Smooth muscle cell (in vitro differentiated cells): ENCODE data around the gene WDPCP. TPM values are rescaled to one million over a fixed set of nuclear protein-coding genes. Genes with fewer than 3 reads are reported as not detected.
A peak's percentile ranks its signal among the peaks of the same experiment; 100 is the strongest.

Source experiments
- DNase-seq: peaks from one replicate; lab custom pipeline; 2025; ENCODE audit not compliant: unreplicated experiment; lab: John Stamatoyannopoulos, UW
- H2AFZ ChIP-seq: fragments of 200-600 bp; sonication (generic); 2 replicates; pipeline ENCODE4 v1.6.0; 2016; ENCODE audit warnings: antibody characterized with exemption, low read depth, mild to moderate bottlenecking
- H3F3A ChIP-seq: fragments of 200-600 bp; sonication (generic); 2 replicates; pipeline ENCODE4 v1.6.0; 2017; ENCODE audit warnings: antibody characterized with exemption, low read depth
- H3K27ac ChIP-seq: fragments of 200-600 bp; sonication (generic); 2 replicates; pipeline ENCODE4 v1.5.1; 2016; ENCODE audit warnings: low read depth, mild to moderate bottlenecking
- H3K27me3 ChIP-seq: fragments of 200-600 bp; sonication (generic); 2 replicates; pipeline ENCODE4 v1.6.1; 2016; ENCODE audit warnings: low read depth, mild to moderate bottlenecking
- H3K36me3 ChIP-seq: fragments of 200-600 bp; sonication (generic); 2 replicates; pipeline ENCODE4 v1.5.1; 2016; ENCODE audit warnings: low read depth
- H3K4me1 ChIP-seq: fragments of 200-600 bp; sonication (generic); 2 replicates; pipeline ENCODE4 v1.5.1; 2016; ENCODE audit warnings: low read depth
- H3K4me2 ChIP-seq: fragments of 200-600 bp; sonication (generic); 2 replicates; pipeline ENCODE4 v1.6.0; 2016; ENCODE audit warnings: mild to moderate bottlenecking
- H3K4me3 ChIP-seq: fragments of 200-600 bp; sonication (generic); 2 replicates; pipeline ENCODE4 v1.5.1; 2016; ENCODE audit warnings: mild to moderate bottlenecking
- H3K79me2 ChIP-seq: fragments of 200-600 bp; sonication (generic); 2 replicates; pipeline ENCODE4 v1.6.0; 2016; ENCODE audit warnings: low read depth, mild to moderate bottlenecking
- H3K9ac ChIP-seq: fragments of 200-600 bp; sonication (generic); 2 replicates; pipeline ENCODE4 v1.6.0; 2016; ENCODE audit warnings: low read depth
- H3K9me3 ChIP-seq: fragments of 200-600 bp; sonication (generic); replicated peaks from 2 replicates; pipeline ENCODE4 v1.5.1; 2016; ENCODE audit warnings: low read depth
- H4K20me1 ChIP-seq: fragments of 200-600 bp; sonication (generic); 2 replicates; pipeline ENCODE4 v1.6.0; 2016; ENCODE audit warnings: low read depth
- WGBS: methylation state at CpG from one replicate; pipeline ENCODE4 v1.1.7; 2016; ENCODE audit warnings: low lambda C conversion rate; 5-methylcytosine and 5-hydroxymethylcytosine counted together
- polyA plus RNA-seq: library from polyadenylated mRNA; unstranded; fragments of >200 nt; fragmentation: Nextera tagmentation; extraction: Ambion mirVana; gene quantifications from 2 replicates; pipeline ENCODE4 v1.2.1, GENCODE V29; 2016
- total RNA-seq: library from RNA; depleted of rRNA; stranded (reverse); fragments of >200 nt; gene quantifications from 2 replicates; pipeline ENCODE4 v1.2.3, GENCODE V29; 2014
- TF ChIP-seq, protein P1 (sequence below): fragments of 200-600 bp; sonication (generic); IDR thresholded peaks from 2 replicates; pipeline ENCODE4 v1.5.1; 2017; ENCODE audit warnings: borderline replicate concordance, mild to moderate bottlenecking, antibody characterized with exemption; ENCODE audit not compliant: insufficient read depth, poor library complexity, severe bottlenecking

The WDPCP gene, protein sequence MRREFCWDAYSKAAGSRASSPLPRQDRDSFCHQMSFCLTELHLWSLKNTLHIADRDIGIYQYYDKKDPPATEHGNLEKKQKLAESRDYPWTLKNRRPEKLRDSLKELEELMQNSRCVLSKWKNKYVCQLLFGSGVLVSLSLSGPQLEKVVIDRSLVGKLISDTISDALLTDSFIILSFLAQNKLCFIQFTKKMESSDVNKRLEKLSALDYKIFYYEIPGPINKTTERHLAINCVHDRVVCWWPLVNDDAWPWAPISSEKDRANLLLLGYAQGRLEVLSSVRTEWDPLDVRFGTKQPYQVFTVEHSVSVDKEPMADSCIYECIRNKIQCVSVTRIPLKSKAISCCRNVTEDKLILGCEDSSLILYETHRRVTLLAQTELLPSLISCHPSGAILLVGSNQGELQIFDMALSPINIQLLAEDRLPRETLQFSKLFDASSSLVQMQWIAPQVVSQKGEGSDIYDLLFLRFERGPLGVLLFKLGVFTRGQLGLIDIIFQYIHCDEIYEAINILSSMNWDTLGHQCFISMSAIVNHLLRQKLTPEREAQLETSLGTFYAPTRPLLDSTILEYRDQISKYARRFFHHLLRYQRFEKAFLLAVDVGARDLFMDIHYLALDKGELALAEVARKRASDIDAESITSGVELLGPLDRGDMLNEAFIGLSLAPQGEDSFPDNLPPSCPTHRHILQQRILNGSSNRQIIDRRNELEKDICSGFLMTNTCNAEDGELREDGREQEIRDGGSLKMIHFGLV
- total RNA-seq: 8.1 and 11.6 TPM in 2 replicates
- polyA plus RNA-seq: 7.5 and 8.1 TPM in 2 replicates

DNA sequence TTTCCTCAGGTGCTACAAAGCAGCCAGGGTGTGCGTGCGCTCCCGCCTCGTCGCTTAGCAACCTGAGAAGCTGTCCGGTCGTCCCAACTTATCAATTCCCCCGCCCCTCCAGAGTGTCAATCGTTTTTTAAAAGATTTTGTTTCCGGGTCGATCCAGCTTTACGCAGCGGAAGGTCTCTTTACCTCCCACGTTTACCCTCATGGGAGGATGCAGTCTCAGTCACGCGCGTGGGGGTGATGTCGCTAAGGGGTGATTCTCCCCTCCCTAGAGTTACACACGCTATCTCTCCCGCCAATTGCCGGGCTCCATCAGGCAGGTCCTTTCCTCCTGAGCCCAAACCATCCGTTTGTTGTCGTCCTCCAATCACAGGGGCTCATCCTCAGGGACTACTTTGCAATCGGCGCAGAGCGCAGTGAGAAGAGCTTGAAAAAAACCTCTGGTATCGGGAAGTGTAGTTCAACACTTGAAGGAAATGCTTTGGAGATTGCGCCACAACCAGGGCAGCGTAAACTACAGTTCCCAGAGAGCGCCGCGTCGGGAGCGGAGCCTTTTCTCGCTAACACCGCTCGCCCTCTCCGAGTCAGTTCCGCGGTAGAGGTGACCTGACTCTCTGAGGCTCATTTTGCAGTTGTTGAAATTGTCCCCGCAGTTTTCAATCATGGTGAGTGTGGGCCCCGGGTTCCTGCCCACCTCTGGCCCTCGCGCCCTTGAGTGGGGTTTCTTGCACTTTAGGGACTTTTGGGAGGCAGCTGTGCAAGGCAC is at the start of gene WDPCP, which contains the start of gene MDH1:
WDPCP (minus strand) TSS at position 93 of the 763 bp plus-strand sequence. CDS start 206 bp downstream, outside the sequence.
MDH1 (plus strand) TSS at position 579 of the 763 bp plus-strand sequence; CDS start at position 660, 81 bp downstream.
- H3K27ac ChIP-seq: peak within 1 kb of the TSS; percentile 58
- peak within 1 kb of the TSS; percentile 85 for H3K4me2 ChIP-seq
- H3F3A ChIP-seq: no peaks in the 10 kb centered on the region
- peak within 1 kb of the TSS; percentile 66 for H3K4me3 ChIP-seq
- no peaks in the 10 kb centered on the region for H3K27me3 ChIP-seq
- H3K79me2 ChIP-seq: peaks cover 82% of the 10 kb centered on the region
- peaks cover 19% of the 10 kb centered on the region for H4K20me1 ChIP-seq
- TF ChIP-seq, protein P1, sequence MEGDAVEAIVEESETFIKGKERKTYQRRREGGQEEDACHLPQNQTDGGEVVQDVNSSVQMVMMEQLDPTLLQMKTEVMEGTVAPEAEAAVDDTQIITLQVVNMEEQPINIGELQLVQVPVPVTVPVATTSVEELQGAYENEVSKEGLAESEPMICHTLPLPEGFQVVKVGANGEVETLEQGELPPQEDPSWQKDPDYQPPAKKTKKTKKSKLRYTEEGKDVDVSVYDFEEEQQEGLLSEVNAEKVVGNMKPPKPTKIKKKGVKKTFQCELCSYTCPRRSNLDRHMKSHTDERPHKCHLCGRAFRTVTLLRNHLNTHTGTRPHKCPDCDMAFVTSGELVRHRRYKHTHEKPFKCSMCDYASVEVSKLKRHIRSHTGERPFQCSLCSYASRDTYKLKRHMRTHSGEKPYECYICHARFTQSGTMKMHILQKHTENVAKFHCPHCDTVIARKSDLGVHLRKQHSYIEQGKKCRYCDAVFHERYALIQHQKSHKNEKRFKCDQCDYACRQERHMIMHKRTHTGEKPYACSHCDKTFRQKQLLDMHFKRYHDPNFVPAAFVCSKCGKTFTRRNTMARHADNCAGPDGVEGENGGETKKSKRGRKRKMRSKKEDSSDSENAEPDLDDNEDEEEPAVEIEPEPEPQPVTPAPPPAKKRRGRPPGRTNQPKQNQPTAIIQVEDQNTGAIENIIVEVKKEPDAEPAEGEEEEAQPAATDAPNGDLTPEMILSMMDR: no peak
- peak within 1 kb of the TSS; percentile 57 for H3K9ac ChIP-seq
- no peaks in the 10 kb centered on the region for H3K9me3 ChIP-seq
- peak within 1 kb of the TSS; percentile 84 for H2AFZ ChIP-seq
- under 1% methylated on average over 44 of the region's 44 CpGs for WGBS
- DNase-seq: peak; percentile 63
- no peaks in the 10 kb centered on the region for H3K36me3 ChIP-seq
- peaks cover 19% of the 10 kb centered on the region for H3K4me1 ChIP-seq

- no peak overlapping the region for H3K4me3 ChIP-seq
- no peaks in the 10 kb centered on the region for H3K36me3 ChIP-seq
- H3K27me3 ChIP-seq: no peaks in the 10 kb centered on the region
- TF ChIP-seq, protein P1: no peak
- no peak overlapping the region for H3K27ac ChIP-seq
- H3K9ac ChIP-seq: no peak overlapping the region
- H4K20me1 ChIP-seq: no peaks in the 10 kb centered on the region
- peaks cover 5% of the 10 kb centered on the region for H3K9me3 ChIP-seq
- DNase-seq: no peak
- no peaks in the 10 kb centered on the region for H3F3A ChIP-seq
- H2AFZ ChIP-seq: no peak overlapping the region
- H3K4me2 ChIP-seq: no peak overlapping the region
- no peaks in the 10 kb centered on the region for H3K4me1 ChIP-seq
- WGBS: 91% methylated on average over 2 of the region's 2 CpGs
- H3K79me2 ChIP-seq: no peaks in the 10 kb centered on the region
These were observed 44.1 kb upstream of the WDPCP start for GRCh38 chr2:63632382-63632781.

GRCh38 chr2:63631501-63631900 is 43.2 kb upstream of the WDPCP start:
- Histone ChIP-seq H3K4me1 (no peaks in the 10 kb centered on the region), H3K4me2 (no peak overlapping the region), H3K4me3 (no peak overlapping the region), H2AFZ (no peak overlapping the region), H3K36me3 (no peaks in the 10 kb centered on the region), H4K20me1 (no peaks in the 10 kb centered on the region), H3K9me3 (peaks cover 5% of the 10 kb centered on the region), H3K27ac (no peak overlapping the region), H3F3A (no peaks in the 10 kb centered on the region), H3K27me3 (no peaks in the 10 kb centered on the region), H3K9ac (no peak overlapping the region), H3K79me2 (no peaks in the 10 kb centered on the region)
- no peak for DNase-seq
- WGBS: 76% methylated on average over 1 of the region's 1 CpG
- TF ChIP-seq, protein P1: no peak
